ENCODE measurements around the gene DDC. TPM values are rescaled to one million over a fixed set of nuclear protein-coding genes. Genes with fewer than 3 reads are reported as not detected.

Gene DDC
- total and polyA plus RNA-seq, 4 donors: 27.2 to 74.9 (median 58.6) TPM

DNA sequence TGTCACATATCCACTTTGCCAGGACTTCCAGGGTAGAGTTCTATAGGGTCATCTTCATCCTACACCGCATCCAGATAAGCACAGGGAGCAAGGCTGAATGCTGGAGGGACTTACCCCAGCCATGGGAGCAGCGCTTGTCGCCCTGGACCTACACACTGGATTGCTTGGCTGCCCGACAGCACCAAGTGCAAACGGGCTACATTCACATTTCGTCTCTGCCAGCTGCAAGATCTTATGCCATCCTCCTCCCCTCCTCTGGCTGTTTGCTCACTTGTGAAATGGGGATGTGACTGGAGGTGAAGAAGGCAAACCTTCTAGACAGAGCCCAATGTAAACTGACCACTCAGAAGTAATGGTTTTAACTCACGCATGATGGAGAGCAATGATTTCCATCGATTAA lies 1.0 kb downstream of the DDC start (continued):
- TF ChIP-seq NR2F2 (IDR thresholded peaks at IDR 0.05): no peak

DNA sequence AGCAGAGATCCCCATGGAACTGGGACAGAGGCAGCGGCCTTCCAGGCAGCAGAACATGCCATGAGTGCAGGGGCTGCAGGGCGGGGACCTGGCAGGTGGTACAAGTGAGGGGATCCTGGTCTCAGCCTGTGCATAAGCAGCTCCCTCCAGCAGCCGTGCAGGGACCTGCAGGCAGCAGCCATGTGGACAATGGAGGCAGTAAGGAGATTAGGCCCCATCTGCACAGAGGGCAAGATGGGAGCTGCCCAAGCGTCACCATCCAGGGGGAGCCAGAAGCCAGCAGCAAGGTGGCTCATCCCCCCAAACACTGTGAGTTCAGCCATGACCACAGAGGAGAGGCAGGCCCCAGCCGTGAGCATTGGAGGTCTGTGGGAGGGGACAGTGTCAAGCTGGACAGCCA lies 3.1 kb downstream of the DDC start:
- Histone ChIP-seq H3K4me3 (ENCODE audit: low read depth in 1 of 3, low read length in 3 of 3) (no peak overlapping the region), H3K27me3 (ENCODE audit: control insufficient read depth in 4 of 4, insufficient read depth in 4 of 4, low read length in 3 of 4) (no peaks in the 10 kb centered on the region), H3K4me1 (ENCODE audit: control insufficient read depth in 4 of 4, insufficient read depth in 4 of 4, low read length in 3 of 4) (peaks cover 14 to 58% (median 45%) of the 10 kb centered on the region in 4 donors), H3K36me3 (ENCODE audit: control insufficient read depth in 4 of 4, insufficient read depth in 3 of 4, low read depth in 1 of 4, low read length in 3 of 4) (no peaks in the 10 kb centered on the region), H3K9me3 (ENCODE audit: control insufficient read depth in 4 of 4, low read length in 3 of 4) (no peaks in the 10 kb centered on the region), H3K27ac (ENCODE audit: low read depth in 1 of 2, low read length in 2 of 2) (no peak overlapping the region), H3K9ac (ENCODE audit: low read depth in 1 of 2, low read length in 2 of 2) (no peak overlapping the region)
- 87% methylated on average over 5 of the region's 5 CpGs for WGBS
- no peak for TF ChIP-seq FOXA2 (IDR thresholded peaks at IDR 0.05)
- TF ChIP-seq, protein P1, sequence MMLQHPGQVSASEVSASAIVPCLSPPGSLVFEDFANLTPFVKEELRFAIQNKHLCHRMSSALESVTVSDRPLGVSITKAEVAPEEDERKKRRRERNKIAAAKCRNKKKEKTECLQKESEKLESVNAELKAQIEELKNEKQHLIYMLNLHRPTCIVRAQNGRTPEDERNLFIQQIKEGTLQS (IDR thresholded peaks at IDR 0.05): no peak
- TF ChIP-seq, protein P2, sequence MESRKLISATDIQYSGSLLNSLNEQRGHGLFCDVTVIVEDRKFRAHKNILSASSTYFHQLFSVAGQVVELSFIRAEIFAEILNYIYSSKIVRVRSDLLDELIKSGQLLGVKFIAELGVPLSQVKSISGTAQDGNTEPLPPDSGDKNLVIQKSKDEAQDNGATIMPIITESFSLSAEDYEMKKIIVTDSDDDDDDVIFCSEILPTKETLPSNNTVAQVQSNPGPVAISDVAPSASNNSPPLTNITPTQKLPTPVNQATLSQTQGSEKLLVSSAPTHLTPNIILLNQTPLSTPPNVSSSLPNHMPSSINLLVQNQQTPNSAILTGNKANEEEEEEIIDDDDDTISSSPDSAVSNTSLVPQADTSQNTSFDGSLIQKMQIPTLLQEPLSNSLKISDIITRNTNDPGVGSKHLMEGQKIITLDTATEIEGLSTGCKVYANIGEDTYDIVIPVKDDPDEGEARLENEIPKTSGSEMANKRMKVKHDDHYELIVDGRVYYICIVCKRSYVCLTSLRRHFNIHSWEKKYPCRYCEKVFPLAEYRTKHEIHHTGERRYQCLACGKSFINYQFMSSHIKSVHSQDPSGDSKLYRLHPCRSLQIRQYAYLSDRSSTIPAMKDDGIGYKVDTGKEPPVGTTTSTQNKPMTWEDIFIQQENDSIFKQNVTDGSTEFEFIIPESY (IDR thresholded peaks at IDR 0.05): no peak
- TF ChIP-seq, protein P3, sequence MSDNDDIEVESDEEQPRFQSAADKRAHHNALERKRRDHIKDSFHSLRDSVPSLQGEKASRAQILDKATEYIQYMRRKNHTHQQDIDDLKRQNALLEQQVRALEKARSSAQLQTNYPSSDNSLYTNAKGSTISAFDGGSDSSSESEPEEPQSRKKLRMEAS (IDR thresholded peaks at IDR 0.05): no peak
- TF ChIP-seq, protein P4, sequence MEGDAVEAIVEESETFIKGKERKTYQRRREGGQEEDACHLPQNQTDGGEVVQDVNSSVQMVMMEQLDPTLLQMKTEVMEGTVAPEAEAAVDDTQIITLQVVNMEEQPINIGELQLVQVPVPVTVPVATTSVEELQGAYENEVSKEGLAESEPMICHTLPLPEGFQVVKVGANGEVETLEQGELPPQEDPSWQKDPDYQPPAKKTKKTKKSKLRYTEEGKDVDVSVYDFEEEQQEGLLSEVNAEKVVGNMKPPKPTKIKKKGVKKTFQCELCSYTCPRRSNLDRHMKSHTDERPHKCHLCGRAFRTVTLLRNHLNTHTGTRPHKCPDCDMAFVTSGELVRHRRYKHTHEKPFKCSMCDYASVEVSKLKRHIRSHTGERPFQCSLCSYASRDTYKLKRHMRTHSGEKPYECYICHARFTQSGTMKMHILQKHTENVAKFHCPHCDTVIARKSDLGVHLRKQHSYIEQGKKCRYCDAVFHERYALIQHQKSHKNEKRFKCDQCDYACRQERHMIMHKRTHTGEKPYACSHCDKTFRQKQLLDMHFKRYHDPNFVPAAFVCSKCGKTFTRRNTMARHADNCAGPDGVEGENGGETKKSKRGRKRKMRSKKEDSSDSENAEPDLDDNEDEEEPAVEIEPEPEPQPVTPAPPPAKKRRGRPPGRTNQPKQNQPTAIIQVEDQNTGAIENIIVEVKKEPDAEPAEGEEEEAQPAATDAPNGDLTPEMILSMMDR (IDR thresholded peaks at IDR 0.05; ENCODE audit: low read depth, low read length, missing input control): no peak
- TF ChIP-seq, protein P5, sequence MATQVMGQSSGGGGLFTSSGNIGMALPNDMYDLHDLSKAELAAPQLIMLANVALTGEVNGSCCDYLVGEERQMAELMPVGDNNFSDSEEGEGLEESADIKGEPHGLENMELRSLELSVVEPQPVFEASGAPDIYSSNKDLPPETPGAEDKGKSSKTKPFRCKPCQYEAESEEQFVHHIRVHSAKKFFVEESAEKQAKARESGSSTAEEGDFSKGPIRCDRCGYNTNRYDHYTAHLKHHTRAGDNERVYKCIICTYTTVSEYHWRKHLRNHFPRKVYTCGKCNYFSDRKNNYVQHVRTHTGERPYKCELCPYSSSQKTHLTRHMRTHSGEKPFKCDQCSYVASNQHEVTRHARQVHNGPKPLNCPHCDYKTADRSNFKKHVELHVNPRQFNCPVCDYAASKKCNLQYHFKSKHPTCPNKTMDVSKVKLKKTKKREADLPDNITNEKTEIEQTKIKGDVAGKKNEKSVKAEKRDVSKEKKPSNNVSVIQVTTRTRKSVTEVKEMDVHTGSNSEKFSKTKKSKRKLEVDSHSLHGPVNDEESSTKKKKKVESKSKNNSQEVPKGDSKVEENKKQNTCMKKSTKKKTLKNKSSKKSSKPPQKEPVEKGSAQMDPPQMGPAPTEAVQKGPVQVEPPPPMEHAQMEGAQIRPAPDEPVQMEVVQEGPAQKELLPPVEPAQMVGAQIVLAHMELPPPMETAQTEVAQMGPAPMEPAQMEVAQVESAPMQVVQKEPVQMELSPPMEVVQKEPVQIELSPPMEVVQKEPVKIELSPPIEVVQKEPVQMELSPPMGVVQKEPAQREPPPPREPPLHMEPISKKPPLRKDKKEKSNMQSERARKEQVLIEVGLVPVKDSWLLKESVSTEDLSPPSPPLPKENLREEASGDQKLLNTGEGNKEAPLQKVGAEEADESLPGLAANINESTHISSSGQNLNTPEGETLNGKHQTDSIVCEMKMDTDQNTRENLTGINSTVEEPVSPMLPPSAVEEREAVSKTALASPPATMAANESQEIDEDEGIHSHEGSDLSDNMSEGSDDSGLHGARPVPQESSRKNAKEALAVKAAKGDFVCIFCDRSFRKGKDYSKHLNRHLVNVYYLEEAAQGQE (IDR thresholded peaks at IDR 0.05): no peak
- no peak for DNase-seq (ENCODE audit: low spot score)

DNA sequence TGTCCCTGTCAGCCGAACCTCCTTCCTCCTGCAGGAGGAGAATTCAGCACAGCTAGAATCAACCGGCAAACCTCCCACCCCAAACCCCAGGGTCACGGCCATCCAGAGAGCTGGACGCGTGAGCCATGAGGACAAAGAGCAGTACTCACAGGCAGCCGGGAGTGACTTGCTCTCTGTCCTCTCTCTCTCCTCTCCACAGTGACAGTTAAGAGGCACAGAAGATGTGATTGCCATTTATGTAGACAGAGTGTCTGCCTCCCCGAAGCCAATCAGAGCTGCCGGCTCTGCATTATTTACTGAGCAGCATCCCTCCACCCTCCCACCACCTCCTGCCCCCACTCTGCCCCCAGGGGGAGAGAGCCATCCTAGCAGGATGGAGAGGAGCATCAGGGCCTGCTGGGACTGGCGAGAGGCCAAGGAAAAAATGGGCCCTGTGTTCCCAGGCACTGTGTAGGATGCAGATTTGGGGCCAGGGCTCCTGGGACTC lies 4.3 kb downstream of the DDC start:
- peak; percentile 59 for DNase-seq (ENCODE audit: low spot score)
- H3K4me1 ChIP-seq (ENCODE audit: control insufficient read depth in 4 of 4, insufficient read depth in 4 of 4, low read length in 3 of 4): peaks cover 13 to 63% (median 50%) of the 10 kb centered on the region in 4 donors
- WGBS: 18% methylated on average over 9 of the region's 9 CpGs
- H3K9me3 ChIP-seq (ENCODE audit: control insufficient read depth in 4 of 4, low read length in 3 of 4): no peaks in the 10 kb centered on the region
- no peak overlapping the region for H3K9ac ChIP-seq (ENCODE audit: low read depth in 1 of 2, low read length in 2 of 2)
- peak overlapping the region; percentile 15 to 44 for H3K27ac ChIP-seq (ENCODE audit: low read depth in 1 of 2, low read length in 2 of 2)
- no peak overlapping the region for H3K4me3 ChIP-seq (ENCODE audit: low read depth in 1 of 3, low read length in 3 of 3)
- H3K27me3 ChIP-seq (ENCODE audit: control insufficient read depth in 4 of 4, insufficient read depth in 4 of 4, low read length in 3 of 4): no peaks in the 10 kb centered on the region
- no peaks in the 10 kb centered on the region for H3K36me3 ChIP-seq (ENCODE audit: control insufficient read depth in 4 of 4, insufficient read depth in 3 of 4, low read depth in 1 of 4, low read length in 3 of 4)
- TF ChIP-seq NR2F2 (IDR thresholded peaks at IDR 0.05) (peak; percentile 78), HNF4A (conservative IDR thresholded peaks at IDR 0.05) (peak; percentile 96), RAD21 (IDR thresholded peaks at IDR 0.05) (peak; percentile 49 to 65), HNF4G (IDR thresholded peaks at IDR 0.05) (peak; percentile 86), EGR1 (IDR thresholded peaks at IDR 0.05; ENCODE audit: low read depth in 2 of 2) (no peak), GABPA (IDR thresholded peaks at IDR 0.05 in 1 of 2, conservative IDR thresholded peaks at IDR 0.05 in 1 of 2) (no peak), RXRA (IDR thresholded peaks at IDR 0.05) (peak; percentile 90 to 92), FOXA2 (IDR thresholded peaks at IDR 0.05) (no peak), SP1 (IDR thresholded peaks at IDR 0.05) (peak; percentile 78), FOXA1 (IDR thresholded peaks at IDR 0.05) (no peak), YY1 (IDR thresholded peaks at IDR 0.05) (peak; percentile 49)
- TF ChIP-seq, protein P2 (IDR thresholded peaks at IDR 0.05): no peak
- TF ChIP-seq, protein P4 (IDR thresholded peaks at IDR 0.05; ENCODE audit: low read depth, low read length, missing input control): no peak
- TF ChIP-seq, protein P1 (IDR thresholded peaks at IDR 0.05): no peak
